ENCODE measurements around the gene CNKSR2.
A peak's percentile ranks its signal among the peaks of the same experiment; 100 is the strongest.
"Not testable (repeated sequence)": the region's sequence is repeated elsewhere in the genome, so short reads cannot be mapped to it uniquely, and the experiment has no call there.

The CNKSR2 gene

GRCh38 chrX:21457718-21458117 lies 83.5 kb downstream of the CNKSR2 start:
- DNase-seq, result no peak

- DNase-seq, result no peak
Observed at GRCh38 chrX:21469071-21469470, 94.9 kb downstream of the CNKSR2 start.

- DNase-seq, result no peak
Observed at GRCh38 chrX:21476909-21477308, 102.7 kb downstream of the CNKSR2 start.

GRCh38 chrX:21479695-21480270 lies 105.6 kb downstream of the CNKSR2 start:
- peak; percentile 47 for DNase-seq

- DNase-seq, result no peak
Observed at GRCh38 chrX:21481761-21482160, 107.5 kb downstream of the CNKSR2 start.

- not testable (repeated sequence) for DNase-seq
Observed at GRCh38 chrX:21484051-21484450, 109.8 kb downstream of the CNKSR2 start.

- no peak for DNase-seq
Observed at GRCh38 chrX:21487832-21488231, 113.6 kb downstream of the CNKSR2 start.

- DNase-seq, result no peak
Observed at GRCh38 chrX:21490341-21490740, 116.1 kb downstream of the CNKSR2 start.

- no peak for DNase-seq
Observed at GRCh38 chrX:21493226-21493830, 119.1 kb downstream of the CNKSR2 start.

GRCh38 chrX:21503593-21503992 lies 129.4 kb downstream of the CNKSR2 start:
- DNase-seq, result no peak

- no peak for DNase-seq
Observed at GRCh38 chrX:21509912-21510311, 135.7 kb downstream of the CNKSR2 start.

- DNase-seq, result no peak
Observed at GRCh38 chrX:21524008-21524407, 149.8 kb downstream of the CNKSR2 start.

- no peak for DNase-seq
Observed at GRCh38 chrX:21528076-21528475, 153.9 kb downstream of the CNKSR2 start.

- DNase-seq, result no peak
Observed at GRCh38 chrX:21529771-21530170, 155.6 kb downstream of the CNKSR2 start.

GRCh38 chrX:21544642-21545041 lies 170.4 kb downstream of the CNKSR2 start:
- not testable (repeated sequence) for DNase-seq

- DNase-seq, result no peak
Observed at GRCh38 chrX:21559417-21559816, 185.2 kb downstream of the CNKSR2 start.

GRCh38 chrX:21565025-21565424 lies 190.8 kb downstream of the CNKSR2 start:
- no peak for DNase-seq

- no peak for DNase-seq
Observed at GRCh38 chrX:21574793-21575192, 200.6 kb downstream of the CNKSR2 start.

- no peak for DNase-seq
Observed at GRCh38 chrX:21581479-21581878, 207.3 kb downstream of the CNKSR2 start.

- DNase-seq, result no peak
Observed at GRCh38 chrX:21586001-21586400, 211.8 kb downstream of the CNKSR2 start.

- no peak for DNase-seq
Observed at GRCh38 chrX:21590012-21590776, 216.0 kb downstream of the CNKSR2 start.

- DNase-seq, result no peak
Observed at GRCh38 chrX:21606002-21606401, 231.8 kb downstream of the CNKSR2 start.

GRCh38 chrX:21610168-21610567 lies 235.9 kb downstream of the CNKSR2 start:
- DNase-seq, result no peak

GRCh38 chrX:21612154-21612553 lies 237.9 kb downstream of the CNKSR2 start:
- no peak for DNase-seq

Measured in CD4-positive, alpha-beta T cell treated with Interleukin-12 subunit alpha and Interleukin-12 subunit beta, for 1 hour (primary cell).